H1 (cell line): ENCODE data around the gene CTNND2. TPM values are rescaled to one million over a fixed set of nuclear protein-coding genes. Genes with fewer than 3 reads are reported as not detected.

ENCODE experiments used
- CTCF ChIA-PET: fragments of 300-600 bp; sonication (Branson Sonifier 250); formaldehyde crosslinking; loops from one replicate; lab custom pipeline; 2021; ENCODE audit not compliant: partially characterized antibody; lab: Charles Lee
- POLR2A ChIA-PET: fragments of 300-600 bp; sonication (Branson Sonifier 250); formaldehyde crosslinking; loops from one replicate; lab custom pipeline; 2021; ENCODE audit warnings: inconsistent platforms; ENCODE audit not compliant: partially characterized antibody; lab: Charles Lee
- DNase-seq, 2 experiments: peaks; one replicate each; pipeline versions ENCODE4 v3.0.0 to v3.0.0-alpha.2; 2010 to 2022; ENCODE audit warnings: low spot score in 2 of 2, low read depth in 1 of 2, mixed read lengths in 1 of 2
- FAIRE-seq: peaks from 2 replicates; lab custom pipeline; 2011; peaks lifted over from hg19 to GRCh38; lab: Jason Lieb, UNC
- H2AFZ ChIP-seq: 2 replicates; pipeline ENCODE4 v1.8.1; 2012; ENCODE audit warnings: low read length, inconsistent platforms
- H2AK5ac ChIP-seq: 2 replicates; pipeline ENCODE4 v1.6.1; 2013; ENCODE audit warnings: low read depth, low read length
- H2BK120ac ChIP-seq: replicated peaks from 2 replicates; pipeline ENCODE3; 2013; ENCODE audit warnings: low read depth, low read length, inconsistent platforms
- H2BK12ac ChIP-seq: 2 replicates; pipeline ENCODE4 v1.6.1; 2013; ENCODE audit warnings: low read depth, low read length
- H2BK15ac ChIP-seq: 2 replicates; pipeline ENCODE4 v1.6.1; 2013; ENCODE audit warnings: low read length
- H2BK20ac ChIP-seq: 2 replicates; pipeline ENCODE4 v1.6.1; 2013; ENCODE audit warnings: low read length
- H2BK5ac ChIP-seq: 2 replicates; pipeline ENCODE4 v1.6.1; 2013; ENCODE audit warnings: low read depth, low read length
- H3K14ac ChIP-seq: 2 replicates; pipeline ENCODE4 v1.6.1; 2013; ENCODE audit warnings: inconsistent platforms; ENCODE audit not compliant: insufficient read length
- H3K18ac ChIP-seq: 2 replicates; pipeline ENCODE4 v1.6.1; 2013; ENCODE audit warnings: low read length; ENCODE audit errors: extremely low read depth
- H3K23ac ChIP-seq: 2 replicates; pipeline ENCODE4 v1.6.1; 2013; ENCODE audit warnings: inconsistent platforms; ENCODE audit not compliant: insufficient read length
- H3K23me2 ChIP-seq: 2 replicates; pipeline ENCODE4 v1.6.1; 2013; ENCODE audit warnings: low read depth, low read length
- H3K27ac ChIP-seq: 2 replicates; pipeline ENCODE4 v1.6.1; 2011; ENCODE audit warnings: low read depth, low read length, inconsistent platforms
- H3K27me3 ChIP-seq, 4 experiments: replicated peaks in 1 of 4; 1 replicate in 1 of 4; 2 replicates in 3 of 4; pipeline versions ENCODE4 v1.6.1 to v1.8.1; 2011 to 2013; ENCODE audit warnings: low read length in 3 of 4, mild to moderate bottlenecking in 3 of 4, inconsistent platforms in 2 of 4, mixed read lengths in 2 of 4, moderate library complexity in 1 of 4; ENCODE audit not compliant: control insufficient read depth in 3 of 4, insufficient read depth in 3 of 4; ENCODE audit errors: extremely low read depth in 1 of 4
- H3K36me3 ChIP-seq, 4 experiments: 2 replicates each; pipeline versions ENCODE4 v1.6.1 to v1.8.1; 2011 to 2013; ENCODE audit warnings: mild to moderate bottlenecking in 4 of 4, low read length in 3 of 4, moderate library complexity in 2 of 4, control low read depth in 1 of 4, inconsistent platforms in 1 of 4; ENCODE audit not compliant: insufficient read depth in 4 of 4, control insufficient read depth in 2 of 4
- H3K4ac ChIP-seq: replicated peaks from 2 replicates; pipeline ENCODE3; 2013; ENCODE audit warnings: low read length, low read depth, mixed read lengths, inconsistent platforms; ENCODE audit not compliant: insufficient read length
- H3K4me1 ChIP-seq, 4 experiments: replicated peaks in 1 of 4; 1 replicate in 1 of 4; 2 replicates in 3 of 4; pipeline versions ENCODE4 v1.6.1 to v1.8.1; 2011 to 2013; ENCODE audit warnings: low read length in 3 of 4, inconsistent platforms in 2 of 4, mixed read lengths in 1 of 4; ENCODE audit not compliant: insufficient read depth in 4 of 4, control insufficient read depth in 3 of 4
- H3K4me2 ChIP-seq, 2 experiments: 2 replicates each; pipeline versions ENCODE4 v1.6.1 to v1.8.1; 2011 to 2013; ENCODE audit warnings: low read depth in 2 of 2, low read length in 2 of 2, control low read depth in 1 of 2, inconsistent platforms in 1 of 2, mild to moderate bottlenecking in 1 of 2; ENCODE audit not compliant: insufficient read depth in 1 of 2
- H3K4me3 ChIP-seq, 4 experiments: fragments of 200-600, 300-600 bp in 1 of 4; sonication (generic), shearing (Covaris generic), sonication (Bioruptor Twin) in 1 of 4; 2 replicates each; pipeline versions ENCODE4 v1.5.1 to v1.8.1; 2011 to 2016; ENCODE audit warnings: low read length in 4 of 4, low read depth in 3 of 4, control low read depth in 2 of 4, inconsistent platforms in 2 of 4, mild to moderate bottlenecking in 2 of 4, mixed read lengths in 1 of 4, moderate library complexity in 1 of 4; ENCODE audit not compliant: insufficient read depth in 2 of 4; ENCODE audit errors: extremely low read depth in 1 of 4
- H3K56ac ChIP-seq: replicated peaks from 2 replicates; pipeline ENCODE3; 2013; ENCODE audit warnings: low read depth, mild to moderate bottlenecking, mixed read lengths, low read length, inconsistent platforms; ENCODE audit not compliant: insufficient read length
- H3K79me1 ChIP-seq: 2 replicates; pipeline ENCODE4 v1.6.1; 2013; ENCODE audit warnings: low read depth, low read length, control low read depth
- H3K79me2 ChIP-seq, 2 experiments: 2 replicates each; pipeline versions ENCODE4 v1.6.1 to v1.8.1; 2012 to 2013; ENCODE audit warnings: low read length in 2 of 2, mild to moderate bottlenecking in 2 of 2, inconsistent platforms in 1 of 2; ENCODE audit not compliant: insufficient read depth in 2 of 2, control insufficient read depth in 1 of 2
- H3K9ac ChIP-seq, 4 experiments: replicated peaks in 1 of 4; 1 replicate in 1 of 4; 2 replicates in 3 of 4; pipeline versions ENCODE4 v1.6.1 to v1.8.1; 2011 to 2013; ENCODE audit warnings: low read depth in 3 of 4, low read length in 3 of 4, control low read depth in 2 of 4, mild to moderate bottlenecking in 2 of 4, moderate library complexity in 2 of 4, inconsistent platforms in 1 of 4; ENCODE audit errors: extremely low read depth in 1 of 4
- H3K9me3 ChIP-seq, 2 experiments: 2 replicates each; pipeline versions ENCODE4 v1.6.1 to v1.8.1; 2012 to 2013; ENCODE audit warnings: mild to moderate bottlenecking in 2 of 2, moderate library complexity in 2 of 2, control low read depth in 1 of 2, inconsistent platforms in 1 of 2, low read depth in 1 of 2, low read length in 1 of 2, mixed read lengths in 1 of 2; ENCODE audit not compliant: insufficient read depth in 2 of 2
- H4K20me1 ChIP-seq, 2 experiments: replicated peaks in 1 of 2; 2 replicates each; pipeline versions ENCODE3 to v1.8.1; 2011 to 2013; ENCODE audit warnings: inconsistent platforms in 2 of 2, low read length in 2 of 2, mild to moderate bottlenecking in 1 of 2; ENCODE audit not compliant: insufficient read depth in 2 of 2, control insufficient read depth in 1 of 2
- H4K5ac ChIP-seq: 2 replicates; pipeline ENCODE4 v1.6.1; 2013; ENCODE audit warnings: low read length, low read depth, mixed read lengths, inconsistent platforms; ENCODE audit not compliant: insufficient read length
- H4K8ac ChIP-seq: 2 replicates; pipeline ENCODE4 v1.8.0; 2013; ENCODE audit warnings: mild to moderate bottlenecking, moderate library complexity, low read length, inconsistent platforms; ENCODE audit not compliant: insufficient read depth; ENCODE audit errors: extremely low read depth
- H4K91ac ChIP-seq: replicated peaks from 2 replicates; pipeline ENCODE3; 2013; ENCODE audit warnings: low read length, mixed read lengths, inconsistent platforms; ENCODE audit not compliant: insufficient read length
- JUND ChIP-seq: IDR thresholded peaks from 2 replicates; pipeline ENCODE4 v1.6.1; 2011; ENCODE audit warnings: mild to moderate bottlenecking, improper control_type of control experiment, low read length
- TEAD4 ChIP-seq: IDR thresholded peaks from 2 replicates; pipeline ENCODE4 v1.6.1; 2012; ENCODE audit warnings: low read depth, low read length, inconsistent platforms, mixed read lengths
- YY1 ChIP-seq: IDR thresholded peaks from 2 replicates; pipeline ENCODE4 v1.6.1; 2011; ENCODE audit warnings: low read depth, mild to moderate bottlenecking, low read length
- WGBS, 2 experiments: shearing (Covaris generic) in 1 of 2; methylation state at CpG; one replicate each; pipeline versions ENCODE4 v1.1.6 to v1.1.7; 2013 to 2015; ENCODE audit warnings: low lambda C conversion rate in 2 of 2, mixed read lengths in 2 of 2, inconsistent platforms in 1 of 2, low coverage in 1 of 2, missing lambda C conversion rate in 1 of 2; ENCODE audit not compliant: insufficient replicate concordance in 2 of 2, insufficient coverage in 1 of 2, insufficient read length in 1 of 2; ENCODE audit errors: extremely low coverage in 1 of 2, missing lambda C conversion rate in 1 of 2; 5-methylcytosine and 5-hydroxymethylcytosine counted together
- polyA plus RNA-seq, 7 experiments: library from polyadenylated mRNA; depleted of rRNA in 3 of 7; stranded (reverse) in 5 of 7; unstranded in 2 of 7; fragments of >200 nt in 5 of 7; fragments of 200-250 nt in 2 of 7; gene quantifications; 1 replicate in 5 of 7; 2 replicates in 1 of 7; 4 replicates in 1 of 7; pipeline versions ENCODE4 v1.2.1 to v1.2.3, GENCODE V29; 2011 to 2013; ENCODE audit warnings: missing spikeins in 2 of 7, mixed read lengths in 2 of 7
- total RNA-seq: library from RNA; stranded (reverse); fragmentation: NEBNext Ultra II Directional; extraction: Animal tissue kit (Norgen Biotek cat#: 25700); gene quantifications from 2 replicates; pipeline ENCODE4 v1.2.1, GENCODE V29; 2021

CTNND2 gene
- total and polyA plus RNA-seq, 2 of the 8 experiments (the other 6 are each of a cell fraction or from before 2014, with no cell fraction given), result 7.4 to 14.2 TPM

DNA sequence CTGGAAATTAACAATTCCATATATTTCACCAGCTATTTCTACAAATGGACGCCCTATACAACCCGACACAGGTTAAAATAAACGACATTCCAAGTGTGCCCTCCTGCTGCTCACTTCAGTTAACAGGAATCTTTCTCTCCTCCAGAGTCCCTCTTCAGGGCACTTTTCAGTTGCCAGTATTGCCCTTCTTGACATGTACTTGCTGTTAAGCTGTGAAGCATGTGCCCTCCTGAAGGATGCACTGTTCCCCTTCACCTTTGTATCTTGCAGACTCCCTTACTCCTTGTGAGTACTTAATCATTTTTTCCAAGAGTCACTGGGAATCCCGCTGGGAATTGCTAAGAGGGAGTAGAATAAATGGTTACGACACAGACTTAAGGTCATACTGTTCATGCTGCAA, 364.1 kb downstream of the CTNND2 start:
- H3K23ac ChIP-seq, result no peak overlapping the region
- no peaks in the 10 kb centered on the region for H4K20me1 ChIP-seq
- H3K4me1 ChIP-seq, result peaks cover 0 to 2% (median 1%) of the 10 kb centered on the region in 4 experiments; a peak in 2 of 7 replicates
- H3K79me2 ChIP-seq, result no peaks in the 10 kb centered on the region
- H2BK20ac ChIP-seq, result no peak overlapping the region
- no peak overlapping the region for H3K27ac ChIP-seq
- FAIRE-seq (no peak), DNase-seq (no peak)
- H3K27me3 ChIP-seq, result no peaks in the 10 kb centered on the region
- H3K18ac ChIP-seq, result no peak overlapping the region
- no peak overlapping the region for H3K9ac ChIP-seq
- no peak overlapping the region for H2AFZ ChIP-seq
- no peaks in the 10 kb centered on the region for H3K36me3 ChIP-seq
- H3K14ac ChIP-seq, result no peak overlapping the region
- 83% methylated on average over 5 of the region's 5 CpGs; no CpG with 5 or more reads in 1 of the 2 experiments for WGBS, 2 experiments
- no peak overlapping the region for H2BK15ac ChIP-seq
- H3K9me3 ChIP-seq, result no peaks in the 10 kb centered on the region
- H3K4ac ChIP-seq, result no peak overlapping the region
- CTCF ChIA-PET, result no interaction called here
- POLR2A ChIA-PET, result no interaction called here
- no peak overlapping the region for H3K4me3 ChIP-seq
- no peak overlapping the region for H4K8ac ChIP-seq
- H4K91ac ChIP-seq, result no peak overlapping the region
- H3K4me2 ChIP-seq, result no peak overlapping the region
- no peak overlapping the region for H3K56ac ChIP-seq
- H4K5ac ChIP-seq, result no peak overlapping the region
- H2BK12ac ChIP-seq, result no peak overlapping the region
- H2AK5ac ChIP-seq, result 0 out of 2 replicates have a peak overlapping the region, but pooled peaks have one; percentile 58
- no peak overlapping the region for H2BK5ac ChIP-seq
- no peaks in the 10 kb centered on the region for H3K23me2 ChIP-seq
- H3K79me1 ChIP-seq, result no peaks in the 10 kb centered on the region
- H2BK120ac ChIP-seq, result no peak overlapping the region
- TF ChIP-seq JUND, result no peak
- 0 out of 2 replicates have a peak, but pooled peaks have one; percentile 31 for TF ChIP-seq TEAD4
- TF ChIP-seq YY1, result no peak
